OCI-LY1 (cell line): Measurements from ENCODE around the gene NSUN5.
"Not testable (repeated sequence)": the region's sequence is repeated elsewhere in the genome, so short reads cannot be mapped to it uniquely, and the experiment has no call there.

Experiments
- CTCF ChIP-seq: fragments of 200-600 bp; sonication (generic), shearing (Covaris generic); IDR thresholded peaks from 2 replicates; pipeline ENCODE4 v1.5.1; 2017; ENCODE audit warnings: mild to moderate bottlenecking, antibody characterized with exemption, low read length, moderate library complexity, mixed read lengths
- EZH2 ChIP-seq: fragments of 200-600 bp; sonication (generic), shearing (Covaris generic); IDR thresholded peaks from 2 replicates; pipeline ENCODE4 v1.8.0; 2017; ENCODE audit warnings: borderline replicate concordance, mixed run types, mild to moderate bottlenecking, antibody characterized with exemption, low read length, moderate library complexity, mixed read lengths

GRCh38 chr7:73297235-73297634, 11.4 kb downstream of the NSUN5 start:
- TF ChIP-seq CTCF, EZH2: not testable (repeated sequence)
